ENCODE measurements around the gene MAP1LC3B.

Gene MAP1LC3B

DNA sequence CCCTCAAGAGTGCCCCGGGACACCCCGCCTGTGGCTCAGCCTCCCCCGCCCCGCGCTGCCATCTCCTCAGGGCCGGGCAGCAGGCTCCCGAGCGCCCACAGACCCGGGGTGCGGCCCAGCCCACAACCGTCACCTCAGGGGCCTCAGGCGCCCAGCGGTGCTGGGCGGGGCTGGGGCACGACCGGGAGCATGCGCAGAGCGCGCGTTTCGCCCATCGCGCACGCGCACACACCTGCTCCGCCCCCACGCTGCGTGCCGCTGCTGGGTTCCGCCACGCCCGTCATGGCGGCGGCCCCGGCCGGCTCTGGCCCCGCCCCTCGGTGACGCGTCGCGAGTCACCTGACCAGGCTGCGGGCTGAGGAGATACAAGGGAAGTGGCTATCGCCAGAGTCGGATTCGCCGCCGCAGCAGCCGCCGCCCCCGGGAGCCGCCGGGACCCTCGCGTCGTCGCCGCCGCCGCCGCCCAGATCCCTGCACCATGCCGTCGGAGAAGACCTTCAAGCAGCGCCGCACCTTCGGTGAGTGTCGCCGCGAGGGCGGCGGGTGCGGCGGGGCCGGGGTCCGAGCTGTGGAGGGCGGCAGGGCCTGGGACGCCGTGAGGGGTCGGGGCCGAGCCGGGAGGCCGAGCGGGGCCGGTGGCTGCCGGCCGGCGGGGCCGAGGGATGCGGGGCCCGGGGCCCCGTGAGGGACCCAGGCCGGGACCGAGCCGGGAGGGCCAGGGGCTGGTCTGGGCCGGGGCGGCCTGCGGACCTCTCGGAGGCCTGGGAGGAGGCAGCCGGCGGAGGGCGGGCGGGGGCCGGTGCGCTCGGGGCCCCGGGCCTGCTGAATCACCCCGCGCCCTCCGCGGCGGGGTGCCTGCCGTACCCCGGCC lies at the start of gene MAP1LC3B:
Gene MAP1LC3B, plus strand, starts transcription at position 387 of the 871 bp plus-strand sequence. Its CDS starts 92 bp downstream, at position 479.
- Mint-ChIP-seq H3K9me3 (no peaks in the 10 kb centered on the region), H3K27ac (peak within 1 kb of the TSS; percentile 97), H3K27me3 (no peaks in the 10 kb centered on the region), H3K4me1 (peaks cover 56% of the 10 kb centered on the region), H3K4me3 (peak within 1 kb of the TSS; percentile 90), H3K36me3 (peaks cover 19% of the 10 kb centered on the region)
- DNase-seq, result peak; percentile 96
- CTCF ChIA-PET, result interaction anchor here (0.9 to 2.3 kb wide), 5 partner anchors 8 to 244 kb away, joined by 3 to 7 read pairs (median 4); partner anchors contain the start of gene FBXO31

DNA sequence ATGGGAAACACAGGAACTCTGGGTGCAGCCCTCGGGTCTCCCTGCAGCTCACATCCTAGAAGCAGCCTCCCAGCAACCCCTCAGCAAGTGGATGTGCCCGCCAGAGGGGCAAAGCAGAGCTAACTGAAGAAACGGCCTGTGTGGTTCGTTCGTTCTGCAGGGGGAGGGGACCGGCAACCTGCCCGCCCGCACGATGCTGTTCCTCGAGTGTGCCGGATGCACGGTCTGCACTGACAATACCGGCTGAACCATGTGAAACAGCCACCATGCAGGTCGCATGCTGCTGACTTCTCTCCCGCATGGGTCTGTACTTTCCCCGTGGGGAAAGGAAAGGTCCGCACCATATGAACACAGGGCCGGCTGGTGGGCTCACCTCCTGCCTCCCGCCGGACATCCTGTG lies 49.6 kb upstream of the MAP1LC3B start:
- H3K9me3 Mint-ChIP-seq, result no peaks in the 10 kb centered on the region
- peaks cover 32% of the 10 kb centered on the region for H3K36me3 Mint-ChIP-seq
- CTCF ChIA-PET, result no interaction called here
- H3K4me1 Mint-ChIP-seq, result peaks cover 27% of the 10 kb centered on the region
- H3K4me3 Mint-ChIP-seq, result no peak overlapping the region
- H3K27ac Mint-ChIP-seq, result no peak overlapping the region
- no peak for DNase-seq
- H3K27me3 Mint-ChIP-seq, result no peaks in the 10 kb centered on the region

DNA sequence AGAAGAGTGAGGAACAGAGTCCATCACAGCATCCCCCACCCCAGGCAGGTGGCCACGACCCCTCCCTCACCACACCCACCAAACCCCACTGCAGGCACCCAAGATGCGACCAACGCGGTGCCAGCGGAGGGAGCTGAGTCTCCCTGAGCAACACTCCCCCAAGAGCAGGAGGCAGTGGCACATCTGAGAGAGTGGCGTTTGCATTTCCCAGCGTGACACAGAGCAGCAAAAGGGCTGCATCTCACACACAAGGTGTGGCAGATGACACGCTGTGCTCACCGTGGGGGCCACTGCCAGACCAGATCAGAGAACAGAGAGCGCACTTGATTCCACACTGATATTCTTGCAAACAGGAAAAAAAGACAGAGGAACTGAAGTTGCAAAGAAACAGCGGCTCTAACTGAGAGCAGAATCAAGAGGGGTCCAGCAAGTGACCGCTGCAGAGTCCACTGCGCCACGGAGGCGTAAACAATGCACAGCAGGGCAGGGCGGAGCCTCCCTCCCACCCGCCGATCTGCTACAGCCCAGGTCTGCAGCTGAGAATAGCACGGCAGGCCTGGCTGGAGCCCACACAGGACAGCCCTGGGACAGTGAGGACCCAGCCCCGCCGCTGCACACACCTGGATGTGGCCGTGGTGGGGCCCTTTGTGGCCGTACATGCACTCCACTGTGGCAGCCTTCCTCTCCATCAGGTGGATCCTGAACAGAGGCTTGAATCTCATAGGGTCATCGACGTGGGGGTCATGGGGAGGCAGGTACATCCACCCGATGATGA lies 49.0 kb upstream of the MAP1LC3B start:
- peak overlapping the region; percentile 37 for H3K4me3 Mint-ChIP-seq
- no peaks in the 10 kb centered on the region for H3K9me3 Mint-ChIP-seq
- H3K36me3 Mint-ChIP-seq, result peaks cover 32% of the 10 kb centered on the region
- H3K27me3 Mint-ChIP-seq, result no peaks in the 10 kb centered on the region
- H3K27ac Mint-ChIP-seq, result peak overlapping the region; percentile 84
- DNase-seq, result no peak
- H3K4me1 Mint-ChIP-seq, result peaks cover 26% of the 10 kb centered on the region
- CTCF ChIA-PET, result no interaction called here

DNA sequence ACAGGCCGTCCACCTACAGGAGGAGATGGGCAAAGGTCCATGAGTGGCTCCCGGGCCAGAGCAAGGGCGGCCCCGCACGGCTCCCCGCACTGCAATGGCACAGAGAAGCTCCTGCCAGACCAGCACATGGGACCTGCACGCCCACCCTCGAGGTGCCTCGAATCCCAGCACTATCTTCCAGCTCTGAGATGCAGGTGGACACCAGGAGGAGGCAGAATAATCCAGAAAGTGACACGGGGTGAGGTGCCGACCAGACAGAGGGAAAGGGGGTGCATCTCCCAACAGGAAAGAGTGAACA lies 48.4 kb upstream of the MAP1LC3B start:
- no peaks in the 10 kb centered on the region for H3K9me3 Mint-ChIP-seq
- H3K4me3 Mint-ChIP-seq, result no peak overlapping the region
- CTCF ChIA-PET, result no interaction called here
- no peaks in the 10 kb centered on the region for H3K27me3 Mint-ChIP-seq
- DNase-seq, result no peak
- H3K4me1 Mint-ChIP-seq, result peaks cover 26% of the 10 kb centered on the region
- H3K36me3 Mint-ChIP-seq, result peaks cover 33% of the 10 kb centered on the region
- H3K27ac Mint-ChIP-seq, result peak overlapping the region; percentile 81

DNA sequence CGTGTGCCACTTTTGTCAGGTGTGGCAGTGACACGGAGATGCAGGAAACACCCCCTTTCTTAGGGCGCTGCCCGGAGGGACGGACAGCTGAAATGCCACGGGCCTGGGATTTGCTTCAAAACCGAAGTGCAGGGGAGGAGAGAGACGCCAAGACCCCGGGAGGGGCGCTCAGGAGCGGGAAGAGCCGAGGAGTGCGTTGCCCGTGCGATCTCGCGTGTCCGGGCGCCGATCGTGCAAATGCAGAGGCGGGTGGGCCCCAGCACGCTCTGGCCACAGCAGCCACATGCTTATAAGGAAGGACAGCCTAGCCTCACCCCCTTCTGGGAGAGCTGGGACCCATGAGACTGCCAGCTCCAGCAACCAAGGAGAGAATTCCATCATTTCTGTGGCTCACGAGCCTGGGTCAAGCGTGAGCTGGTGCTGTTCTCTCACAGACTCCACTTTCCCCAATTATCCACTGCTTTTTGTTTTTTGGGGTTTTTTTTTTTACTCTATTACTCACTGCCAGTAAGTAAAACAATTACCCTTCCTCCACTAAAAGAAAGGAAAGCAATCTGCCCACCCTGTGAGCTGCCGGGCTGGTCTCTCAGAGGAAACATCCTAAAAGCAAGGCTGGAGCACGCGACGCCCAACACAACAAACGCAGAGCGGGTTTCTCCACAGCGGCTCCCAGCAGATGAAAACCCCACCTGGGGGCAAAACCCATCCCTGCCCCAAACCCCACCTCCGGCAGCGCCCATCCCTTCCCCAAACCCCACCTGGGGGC lies 47.8 kb upstream of the MAP1LC3B start:
- no peak for DNase-seq
- CTCF ChIA-PET, result no interaction called here
- H3K27me3 Mint-ChIP-seq, result no peaks in the 10 kb centered on the region
- peaks cover 26% of the 10 kb centered on the region for H3K4me1 Mint-ChIP-seq
- H3K9me3 Mint-ChIP-seq, result no peaks in the 10 kb centered on the region
- peaks cover 32% of the 10 kb centered on the region for H3K36me3 Mint-ChIP-seq
- peak overlapping the region; percentile 28 for H3K4me3 Mint-ChIP-seq
- peak overlapping the region; percentile 81 for H3K27ac Mint-ChIP-seq

DNA sequence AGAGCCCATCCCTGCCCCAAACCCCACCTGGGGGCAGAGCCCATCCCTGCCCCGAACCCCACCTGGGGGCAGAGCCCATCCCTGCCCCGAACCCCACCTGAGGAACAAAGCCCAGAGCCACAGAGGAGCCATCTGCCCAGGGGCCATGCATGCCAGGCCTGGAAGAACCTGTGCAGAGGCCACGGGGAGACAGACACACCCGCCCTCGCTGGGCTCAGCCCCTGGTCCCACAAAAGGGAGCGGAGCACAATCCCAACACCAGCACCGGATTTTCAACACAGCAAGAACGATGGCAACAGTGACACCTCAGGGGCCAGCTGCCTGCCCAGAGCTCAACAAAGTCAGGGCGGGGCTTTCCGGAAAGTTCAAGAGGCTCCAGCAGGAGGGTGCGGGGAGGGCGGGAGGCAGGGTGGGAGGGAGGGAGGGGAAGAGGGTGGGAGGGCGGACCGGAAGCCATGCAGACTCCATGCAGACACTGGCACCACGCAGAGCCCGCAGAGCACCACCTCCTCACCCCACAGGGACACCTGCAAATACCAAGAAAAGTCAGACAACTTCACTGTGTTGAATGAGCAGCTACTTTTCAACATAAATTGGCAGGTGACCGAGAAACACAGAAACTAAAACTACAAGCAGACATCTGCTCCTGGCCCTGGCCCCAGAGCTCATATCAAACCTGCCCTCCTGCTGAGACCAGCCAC lies 47.1 kb upstream of the MAP1LC3B start:
- CTCF ChIA-PET, result no interaction called here
- Mint-ChIP-seq H3K4me1 (peaks cover 26% of the 10 kb centered on the region), H3K27me3 (no peaks in the 10 kb centered on the region), H3K27ac (peak overlapping the region; percentile 98), H3K4me3 (peak overlapping the region; percentile 60), H3K9me3 (no peaks in the 10 kb centered on the region), H3K36me3 (peaks cover 32% of the 10 kb centered on the region)
- DNase-seq, result peak; percentile 76

DNA sequence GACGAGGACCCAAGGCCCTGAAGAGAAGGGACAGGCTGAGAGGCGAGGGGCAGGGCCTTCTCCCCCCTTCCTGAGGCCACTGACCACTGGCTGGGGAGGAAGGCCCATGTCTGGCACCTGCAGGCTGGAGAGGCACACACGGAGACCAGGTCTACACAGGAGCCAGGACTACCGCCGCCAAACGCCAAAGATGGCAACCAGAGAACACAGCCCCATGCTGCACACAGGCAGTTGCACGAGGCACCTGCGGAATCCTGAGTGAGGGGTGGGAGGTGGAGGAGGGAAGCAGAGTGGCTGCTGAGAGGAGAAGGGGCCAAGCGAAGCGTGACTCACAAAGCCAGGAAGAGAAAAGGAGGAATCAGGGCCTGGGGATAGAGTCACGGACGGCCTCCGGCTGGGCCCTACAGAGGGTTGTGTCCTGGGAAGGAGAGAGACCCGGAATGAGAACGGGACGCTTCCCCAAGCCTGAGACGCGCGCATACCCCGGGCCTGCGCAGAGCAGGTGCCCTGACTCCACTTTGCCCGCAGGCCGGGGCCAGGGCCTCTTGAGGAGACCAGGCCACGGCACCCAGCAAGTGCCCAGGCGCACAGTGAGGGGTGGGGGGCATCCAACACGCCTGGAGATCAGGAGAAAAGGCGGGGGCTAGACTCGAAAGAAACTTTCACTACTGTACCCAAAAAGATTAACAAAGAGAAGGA lies 46.3 kb upstream of the MAP1LC3B start:
- Mint-ChIP-seq H3K36me3 (peaks cover 27% of the 10 kb centered on the region), H3K27me3 (no peaks in the 10 kb centered on the region), H3K4me1 (peaks cover 24% of the 10 kb centered on the region), H3K9me3 (no peaks in the 10 kb centered on the region), H3K27ac (peak overlapping the region; percentile 98), H3K4me3 (no peak overlapping the region)
- no peak for DNase-seq
- CTCF ChIA-PET, result no interaction called here

DNA sequence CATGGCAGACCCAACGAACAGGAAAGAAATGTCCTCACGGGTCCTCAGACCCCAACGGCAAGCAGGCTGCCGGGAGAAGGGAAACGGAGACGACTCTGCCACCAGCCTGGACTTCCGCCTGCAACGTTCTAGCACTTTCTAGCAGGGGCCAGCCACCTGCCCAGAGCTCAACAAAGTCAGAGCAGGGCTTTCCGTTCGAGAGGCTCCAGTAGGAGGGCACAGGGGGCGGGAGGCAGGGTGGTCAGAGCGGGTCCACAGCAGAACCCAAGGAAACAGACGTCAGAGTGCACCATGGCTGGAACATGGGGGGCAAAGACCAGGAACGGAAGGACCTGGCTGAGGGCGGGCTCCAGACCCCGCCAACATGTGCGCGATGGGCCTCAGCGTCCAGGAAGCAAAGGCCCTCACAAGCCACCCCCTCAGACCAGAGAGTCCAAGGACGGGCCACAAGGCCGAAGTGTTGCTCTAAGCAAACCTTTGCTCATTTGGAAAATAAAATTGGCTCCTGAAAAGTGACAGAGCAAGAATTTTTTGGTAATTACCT lies 45.5 kb upstream of the MAP1LC3B start:
- Mint-ChIP-seq H3K4me3 (no peak overlapping the region), H3K36me3 (peaks cover 25% of the 10 kb centered on the region), H3K27me3 (no peaks in the 10 kb centered on the region), H3K27ac (peak overlapping the region; percentile 55), H3K4me1 (peaks cover 23% of the 10 kb centered on the region), H3K9me3 (no peaks in the 10 kb centered on the region)
- CTCF ChIA-PET, result no interaction called here
- DNase-seq, result no peak

DNA sequence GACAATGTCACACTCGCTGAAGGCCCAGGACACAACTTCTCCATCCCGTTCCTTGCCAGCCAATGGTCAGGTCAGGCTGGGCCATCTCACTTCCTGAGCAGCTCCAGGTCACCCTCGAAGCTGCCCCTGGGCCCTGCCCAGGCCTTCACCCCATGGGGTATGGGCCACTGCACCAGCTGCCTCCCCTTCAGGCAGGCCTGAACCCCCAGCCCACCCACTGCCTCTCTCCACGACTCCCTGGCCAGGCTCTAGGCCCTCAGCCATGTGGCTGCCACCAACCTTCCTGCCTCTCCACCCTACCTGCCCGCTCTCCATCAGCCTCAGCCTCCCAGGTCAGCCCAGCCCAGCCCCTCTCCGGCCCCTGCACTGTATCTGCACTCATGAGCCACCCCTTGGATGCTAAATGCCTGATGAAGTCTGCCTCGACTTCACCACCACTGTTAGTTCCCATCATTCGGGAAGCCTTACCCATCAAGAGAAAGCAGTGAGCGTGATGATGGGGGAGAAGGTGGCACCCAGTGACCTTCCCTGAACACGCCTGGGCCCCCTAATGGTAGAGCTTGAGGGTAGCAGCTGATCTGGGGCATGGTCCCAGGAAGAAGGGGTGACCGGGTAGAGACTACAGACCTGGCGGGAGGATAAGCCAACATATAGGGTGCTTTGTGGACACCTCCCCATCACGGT lies 44.1 kb upstream of the MAP1LC3B start:
- no peak overlapping the region for H3K27ac Mint-ChIP-seq
- peaks cover 22% of the 10 kb centered on the region for H3K4me1 Mint-ChIP-seq
- DNase-seq, result no peak
- H3K27me3 Mint-ChIP-seq, result no peaks in the 10 kb centered on the region
- no peaks in the 10 kb centered on the region for H3K9me3 Mint-ChIP-seq
- H3K36me3 Mint-ChIP-seq, result peaks cover 20% of the 10 kb centered on the region
- no peak overlapping the region for H3K4me3 Mint-ChIP-seq
- CTCF ChIA-PET, result no interaction called here

DNA sequence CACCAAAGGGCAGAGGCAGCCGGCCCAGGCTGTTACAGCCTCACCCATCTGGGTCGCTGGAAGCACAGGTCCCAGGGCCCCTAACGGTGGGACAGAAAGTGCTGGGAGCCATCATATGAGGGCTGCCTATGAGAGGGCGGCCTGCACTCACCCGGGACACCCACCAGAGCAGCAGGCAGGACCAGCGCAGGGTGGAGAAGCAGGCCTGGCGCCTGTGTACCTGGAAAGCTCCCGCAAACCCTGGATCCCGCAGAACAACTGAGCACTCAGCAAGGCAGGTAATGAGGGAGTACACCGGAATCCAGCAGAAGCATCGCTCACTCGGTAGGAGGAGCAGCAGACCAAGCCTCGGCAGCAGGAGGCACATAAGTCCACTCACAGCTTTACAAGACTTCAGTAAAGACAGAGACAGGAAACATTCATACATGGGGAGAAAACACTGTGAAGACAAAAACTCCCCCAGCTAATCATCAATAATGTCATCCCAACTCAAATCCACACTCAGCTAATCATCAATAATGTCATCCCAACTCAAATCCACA lies 43.4 kb upstream of the MAP1LC3B start:
- Mint-ChIP-seq H3K9me3 (no peaks in the 10 kb centered on the region), H3K4me1 (peaks cover 20% of the 10 kb centered on the region), H3K36me3 (peaks cover 19% of the 10 kb centered on the region), H3K27ac (no peak overlapping the region), H3K27me3 (no peaks in the 10 kb centered on the region), H3K4me3 (no peak overlapping the region)
- no peak for DNase-seq
- CTCF ChIA-PET, result no interaction called here

DNA sequence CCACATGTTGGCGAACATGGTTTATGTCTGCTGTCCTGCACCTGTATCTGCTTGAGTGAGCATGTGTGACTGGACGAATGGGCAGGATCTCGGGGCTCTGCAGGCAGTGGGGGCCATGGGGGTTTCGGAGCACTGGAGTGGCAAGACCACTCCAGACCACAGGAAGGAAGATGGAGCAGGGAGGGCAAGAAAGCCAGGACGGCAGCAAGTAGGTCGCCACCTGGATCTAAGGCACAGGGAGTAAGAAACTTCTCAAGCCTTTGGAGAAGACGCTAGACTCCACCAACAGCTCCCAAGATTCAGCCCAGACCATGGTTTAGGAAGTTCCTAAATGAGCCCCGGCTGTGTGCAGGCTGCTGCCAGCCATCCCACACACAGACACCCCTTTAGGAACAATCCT lies 42.1 kb upstream of the MAP1LC3B start:
- CTCF ChIA-PET, result interaction anchor here (0.6 kb wide), 1 partner anchor 53 kb away, joined by 3 read pairs; no protein-coding TSS in a partner anchor
- H3K4me3 Mint-ChIP-seq, result no peak overlapping the region
- peaks cover 13% of the 10 kb centered on the region for H3K36me3 Mint-ChIP-seq
- H3K27ac Mint-ChIP-seq, result no peak overlapping the region
- peaks cover 11% of the 10 kb centered on the region for H3K4me1 Mint-ChIP-seq
- no peaks in the 10 kb centered on the region for H3K27me3 Mint-ChIP-seq
- no peak for DNase-seq
- no peaks in the 10 kb centered on the region for H3K9me3 Mint-ChIP-seq

DNA sequence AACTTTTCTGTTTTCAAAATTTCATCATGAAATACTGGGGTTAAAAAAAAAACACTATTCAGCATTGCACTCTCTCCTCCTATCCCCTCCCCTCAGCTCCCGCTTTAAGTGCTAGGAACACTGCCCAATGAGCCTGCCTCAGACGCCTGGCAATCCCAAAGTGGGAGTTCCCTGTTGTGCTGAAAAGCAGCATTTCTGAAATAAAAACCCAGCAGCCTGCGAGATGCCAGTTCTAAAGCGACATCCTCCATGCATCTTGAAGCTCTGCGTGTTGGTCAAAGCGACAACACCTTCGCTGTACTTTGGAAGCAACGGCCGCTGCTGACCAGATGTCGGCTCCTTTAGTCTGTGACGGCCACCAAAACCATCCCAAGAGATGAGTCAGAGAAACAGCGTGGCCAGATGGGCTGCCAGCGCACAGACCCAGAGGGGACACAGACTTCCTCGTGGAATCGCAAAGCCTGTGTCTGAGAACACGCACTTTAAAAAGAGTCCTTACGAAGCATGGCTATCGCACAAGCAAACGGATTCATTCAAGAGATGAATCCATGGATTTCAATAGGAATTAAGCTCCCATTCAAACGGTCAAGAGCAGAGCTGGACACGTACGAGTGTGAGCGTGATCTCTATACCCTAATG lies 41.3 kb upstream of the MAP1LC3B start:
- H3K4me3 Mint-ChIP-seq, result no peak overlapping the region
- H3K36me3 Mint-ChIP-seq, result peaks cover 7% of the 10 kb centered on the region
- no peak for DNase-seq
- no peak overlapping the region for H3K27ac Mint-ChIP-seq
- CTCF ChIA-PET, result no interaction called here
- no peaks in the 10 kb centered on the region for H3K27me3 Mint-ChIP-seq
- H3K4me1 Mint-ChIP-seq, result peaks cover 4% of the 10 kb centered on the region
- H3K9me3 Mint-ChIP-seq, result no peaks in the 10 kb centered on the region

Data from activated naive CD4-positive, alpha-beta T cell treated with anti-CD3 and anti-CD28 coated beads, Interleukin-2, amount 10 ng/mL, durations not matched to agents 7 days and 5 days (primary cell).